ENCODE data around the gene FAP. TPM values are rescaled to one million over a fixed set of nuclear protein-coding genes. Genes with fewer than 3 reads are reported as not detected.

The FAP gene, protein sequence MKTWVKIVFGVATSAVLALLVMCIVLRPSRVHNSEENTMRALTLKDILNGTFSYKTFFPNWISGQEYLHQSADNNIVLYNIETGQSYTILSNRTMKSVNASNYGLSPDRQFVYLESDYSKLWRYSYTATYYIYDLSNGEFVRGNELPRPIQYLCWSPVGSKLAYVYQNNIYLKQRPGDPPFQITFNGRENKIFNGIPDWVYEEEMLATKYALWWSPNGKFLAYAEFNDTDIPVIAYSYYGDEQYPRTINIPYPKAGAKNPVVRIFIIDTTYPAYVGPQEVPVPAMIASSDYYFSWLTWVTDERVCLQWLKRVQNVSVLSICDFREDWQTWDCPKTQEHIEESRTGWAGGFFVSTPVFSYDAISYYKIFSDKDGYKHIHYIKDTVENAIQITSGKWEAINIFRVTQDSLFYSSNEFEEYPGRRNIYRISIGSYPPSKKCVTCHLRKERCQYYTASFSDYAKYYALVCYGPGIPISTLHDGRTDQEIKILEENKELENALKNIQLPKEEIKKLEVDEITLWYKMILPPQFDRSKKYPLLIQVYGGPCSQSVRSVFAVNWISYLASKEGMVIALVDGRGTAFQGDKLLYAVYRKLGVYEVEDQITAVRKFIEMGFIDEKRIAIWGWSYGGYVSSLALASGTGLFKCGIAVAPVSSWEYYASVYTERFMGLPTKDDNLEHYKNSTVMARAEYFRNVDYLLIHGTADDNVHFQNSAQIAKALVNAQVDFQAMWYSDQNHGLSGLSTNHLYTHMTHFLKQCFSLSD
- polyA plus RNA-seq (2012; ENCODE audit: missing spikeins): not detected

DNA sequence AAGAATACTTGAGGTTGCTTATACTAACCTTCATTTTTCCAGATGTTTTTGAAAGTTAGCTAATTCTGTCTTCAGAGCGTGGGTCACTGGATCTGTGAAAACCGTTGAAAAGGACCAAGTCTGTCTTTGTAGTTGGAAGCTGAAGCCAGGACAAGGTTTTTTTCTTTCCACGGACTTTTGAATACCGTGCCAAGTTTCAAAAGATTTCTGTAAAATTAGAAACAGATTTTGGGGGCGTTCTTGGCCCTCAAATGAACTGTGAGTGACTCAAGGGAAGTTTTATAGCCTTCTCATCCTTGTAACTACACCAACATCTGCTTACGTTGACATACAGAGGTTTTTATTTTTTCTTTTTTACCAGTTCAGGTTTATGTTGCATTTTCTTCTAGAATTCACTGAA lies at the start of gene FAP:
Gene FAP, minus strand, starts transcription at position 152 of the 400 bp plus-strand sequence. Its CDS starts 118 bp downstream, at position 34.
- TF ChIP-seq TAF1 (IDR thresholded peaks at IDR 0.05; ENCODE audit: borderline replicate concordance, low read depth, low read length): no peak
- TF ChIP-seq POLR2AphosphoS5 (IDR thresholded peaks at IDR 0.05; ENCODE audit: low read depth, low read length): no peak
- no peak for TF ChIP-seq POLR2A (IDR thresholded peaks at IDR 0.05; ENCODE audit: low read depth, low read length)
- DNase-seq (ENCODE audit: insufficient read length) (no peak), FAIRE-seq (no peak)

DNA sequence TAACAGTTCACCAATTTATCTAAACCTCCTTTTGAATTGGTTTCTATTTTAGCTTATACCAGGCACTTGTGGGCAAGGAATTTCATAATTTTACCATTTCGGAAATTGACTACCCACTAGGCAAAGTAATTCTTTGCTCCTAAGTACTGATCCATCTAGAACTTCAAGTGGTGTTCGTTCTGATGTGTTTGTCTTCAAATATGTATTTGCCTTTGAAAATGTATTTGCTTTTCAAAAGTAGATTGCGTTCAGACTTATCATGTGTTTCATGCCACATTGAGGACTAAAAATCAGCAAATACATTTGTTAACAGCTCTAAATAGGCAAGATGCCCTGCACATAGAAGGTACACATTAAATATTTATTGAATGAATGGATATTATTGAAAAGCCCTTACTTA lies 48.5 kb upstream of the FAP start:
- DNase-seq (ENCODE audit: insufficient read length) (no peak), FAIRE-seq (no peak)
- TF ChIP-seq POLR2A (IDR thresholded peaks at IDR 0.05; ENCODE audit: low read depth, low read length) (no peak), POLR2AphosphoS5 (IDR thresholded peaks at IDR 0.05; ENCODE audit: low read depth, low read length) (no peak), TAF1 (IDR thresholded peaks at IDR 0.05; ENCODE audit: borderline replicate concordance, low read depth, low read length) (no peak)

DNA sequence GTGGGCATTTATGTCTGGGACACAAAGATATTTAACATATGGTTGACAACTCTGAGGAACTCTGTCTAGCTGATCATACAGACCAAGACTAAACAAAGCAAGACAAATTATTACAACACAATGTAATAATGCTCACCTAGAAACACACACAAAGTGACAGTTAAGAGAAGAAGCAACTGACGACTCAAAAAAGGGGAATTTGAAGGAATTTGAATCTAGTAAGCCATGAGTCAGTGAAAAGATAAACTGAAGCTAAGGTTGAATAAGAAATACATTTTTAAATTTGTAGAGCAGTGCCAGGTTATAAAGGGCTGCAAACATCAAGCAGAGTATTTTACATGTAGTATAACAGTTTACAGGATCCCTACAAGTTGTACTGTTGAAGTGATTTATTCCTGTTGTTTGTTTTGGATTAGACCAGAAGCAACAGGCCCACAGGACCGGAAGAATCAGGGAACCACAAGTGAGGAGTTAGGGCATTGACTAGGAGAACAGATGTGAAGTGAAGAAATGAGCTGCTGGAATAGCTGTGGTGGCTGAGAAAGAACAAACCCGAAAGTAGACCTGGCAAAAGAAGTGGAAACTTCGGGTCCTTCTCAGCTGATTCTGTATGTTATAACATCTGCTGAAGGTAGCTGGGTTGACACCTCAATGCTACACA lies 39.6 kb upstream of the FAP start:
- TF ChIP-seq POLR2AphosphoS5 (IDR thresholded peaks at IDR 0.05; ENCODE audit: low read depth, low read length): no peak
- TF ChIP-seq TAF1 (IDR thresholded peaks at IDR 0.05; ENCODE audit: borderline replicate concordance, low read depth, low read length): no peak
- TF ChIP-seq POLR2A (IDR thresholded peaks at IDR 0.05; ENCODE audit: low read depth, low read length): no peak
- FAIRE-seq: no peak
- no peak for DNase-seq (ENCODE audit: insufficient read length)

DNA sequence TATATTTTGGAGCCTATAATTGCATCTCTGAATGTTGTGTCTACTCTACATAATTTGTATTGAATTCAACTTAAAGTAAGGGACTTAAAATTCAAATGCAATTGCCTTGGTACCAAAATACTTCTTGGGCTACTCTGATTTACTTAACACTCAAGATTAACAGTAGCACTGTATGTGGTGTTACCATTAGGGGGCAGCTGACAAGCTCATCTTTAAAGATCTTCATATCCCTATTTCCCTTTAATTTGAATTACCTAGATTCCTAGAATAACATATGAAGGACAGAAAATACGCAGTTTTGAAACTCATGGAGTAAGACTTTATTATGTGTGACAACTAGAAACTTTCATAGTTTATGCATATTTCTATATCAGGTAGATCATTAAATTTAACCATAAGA lies 37.4 kb upstream of the FAP start:
- FAIRE-seq: peak; percentile 27
- TF ChIP-seq POLR2A (IDR thresholded peaks at IDR 0.05; ENCODE audit: low read depth, low read length): no peak

DNA sequence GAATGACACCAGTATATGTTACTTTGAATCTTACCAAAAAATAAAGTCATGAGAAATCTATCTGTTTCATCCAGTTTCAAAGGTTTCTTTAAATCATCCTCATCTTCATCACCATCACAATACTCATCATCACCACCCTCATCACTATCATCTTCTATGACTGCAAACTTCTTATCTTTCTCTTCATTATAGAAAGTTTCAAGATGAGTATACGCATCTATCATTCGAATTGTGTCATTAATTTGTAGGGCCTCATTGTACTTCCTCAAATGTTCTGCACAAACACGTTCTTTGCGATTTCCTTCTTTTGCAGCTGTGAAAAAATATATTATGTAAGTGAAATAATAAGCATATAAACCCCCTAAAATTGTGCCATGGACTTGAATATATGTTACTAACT lies 34.1 kb upstream of the FAP start:
- TF ChIP-seq POLR2A (IDR thresholded peaks at IDR 0.05; ENCODE audit: low read depth, low read length): no peak
- no peak for FAIRE-seq
- DNase-seq (ENCODE audit: insufficient read length): no peak

More for the DNA sequence above, 37.4 kb upstream of the FAP start:
- DNase-seq (ENCODE audit: insufficient read length): no peak

DNA sequence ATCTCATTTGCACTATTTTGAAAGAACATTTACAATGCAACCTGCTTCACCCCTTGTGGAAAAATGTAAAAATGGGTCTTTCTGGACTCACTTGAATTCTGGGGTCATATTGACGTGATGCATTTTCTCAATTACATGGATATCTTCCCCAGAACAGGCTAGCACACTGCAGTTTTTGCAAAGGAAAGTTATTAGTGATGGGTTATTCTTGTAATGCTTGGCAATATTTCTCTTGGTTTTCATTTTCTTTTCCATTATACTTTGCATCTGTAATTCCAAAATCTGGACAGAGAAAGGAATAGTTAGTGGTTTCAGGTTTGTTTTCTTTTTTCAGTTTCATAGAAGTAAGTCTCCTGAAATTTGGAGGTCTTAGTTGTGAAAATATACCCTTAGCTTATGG lies 24.8 kb upstream of the FAP start:
- FAIRE-seq (no peak), DNase-seq (ENCODE audit: insufficient read length) (no peak)
- TF ChIP-seq POLR2AphosphoS5 (IDR thresholded peaks at IDR 0.05; ENCODE audit: low read depth, low read length): no peak
- TF ChIP-seq POLR2A (IDR thresholded peaks at IDR 0.05; ENCODE audit: low read depth, low read length): no peak
- TF ChIP-seq TAF1 (IDR thresholded peaks at IDR 0.05; ENCODE audit: borderline replicate concordance, low read depth, low read length): no peak

DNA sequence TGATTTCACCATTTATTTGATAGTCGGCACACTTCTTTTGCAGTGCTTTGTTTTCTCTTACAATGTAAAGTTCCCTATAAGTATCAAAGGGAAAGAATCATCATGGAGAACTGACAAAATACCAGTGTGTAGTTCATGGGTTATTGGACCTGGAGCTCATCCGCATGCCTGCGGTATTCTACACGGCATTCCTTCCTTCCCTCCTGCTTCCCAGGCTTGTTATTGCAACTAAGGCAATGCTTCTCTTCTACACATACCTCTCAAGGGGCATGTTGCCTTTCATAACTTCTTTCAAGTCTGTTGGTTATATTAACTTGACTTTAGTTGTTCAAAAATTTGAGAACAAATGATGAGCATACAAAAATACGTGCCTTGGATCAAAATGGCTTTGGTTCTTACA lies 24.3 kb upstream of the FAP start:
- no peak for TF ChIP-seq TAF1 (IDR thresholded peaks at IDR 0.05; ENCODE audit: borderline replicate concordance, low read depth, low read length)
- TF ChIP-seq POLR2AphosphoS5 (IDR thresholded peaks at IDR 0.05; ENCODE audit: low read depth, low read length): no peak
- TF ChIP-seq POLR2A (IDR thresholded peaks at IDR 0.05; ENCODE audit: low read depth, low read length): no peak
- no peak for FAIRE-seq
- DNase-seq (ENCODE audit: insufficient read length): no peak

DNA sequence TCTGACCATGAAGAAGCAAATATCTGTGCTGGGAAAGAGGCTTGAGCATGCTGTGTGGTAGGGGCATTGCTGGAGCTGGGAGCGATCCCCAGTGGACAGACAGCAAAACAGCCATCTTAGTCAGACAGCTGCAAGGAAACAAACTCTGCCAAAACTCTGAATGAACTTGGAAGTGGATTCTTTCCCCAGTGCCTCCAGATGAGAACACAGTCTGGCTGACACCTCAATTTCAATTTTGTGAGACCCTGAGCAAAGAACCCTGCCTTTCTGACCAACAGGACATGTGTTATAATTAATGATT lies 23.2 kb upstream of the FAP start:
- DNase-seq (ENCODE audit: insufficient read length) (no peak), FAIRE-seq (no peak)
- TF ChIP-seq TAF1 (IDR thresholded peaks at IDR 0.05; ENCODE audit: borderline replicate concordance, low read depth, low read length) (no peak), POLR2A (IDR thresholded peaks at IDR 0.05; ENCODE audit: low read depth, low read length) (no peak), POLR2AphosphoS5 (IDR thresholded peaks at IDR 0.05; ENCODE audit: low read depth, low read length) (no peak)

DNA sequence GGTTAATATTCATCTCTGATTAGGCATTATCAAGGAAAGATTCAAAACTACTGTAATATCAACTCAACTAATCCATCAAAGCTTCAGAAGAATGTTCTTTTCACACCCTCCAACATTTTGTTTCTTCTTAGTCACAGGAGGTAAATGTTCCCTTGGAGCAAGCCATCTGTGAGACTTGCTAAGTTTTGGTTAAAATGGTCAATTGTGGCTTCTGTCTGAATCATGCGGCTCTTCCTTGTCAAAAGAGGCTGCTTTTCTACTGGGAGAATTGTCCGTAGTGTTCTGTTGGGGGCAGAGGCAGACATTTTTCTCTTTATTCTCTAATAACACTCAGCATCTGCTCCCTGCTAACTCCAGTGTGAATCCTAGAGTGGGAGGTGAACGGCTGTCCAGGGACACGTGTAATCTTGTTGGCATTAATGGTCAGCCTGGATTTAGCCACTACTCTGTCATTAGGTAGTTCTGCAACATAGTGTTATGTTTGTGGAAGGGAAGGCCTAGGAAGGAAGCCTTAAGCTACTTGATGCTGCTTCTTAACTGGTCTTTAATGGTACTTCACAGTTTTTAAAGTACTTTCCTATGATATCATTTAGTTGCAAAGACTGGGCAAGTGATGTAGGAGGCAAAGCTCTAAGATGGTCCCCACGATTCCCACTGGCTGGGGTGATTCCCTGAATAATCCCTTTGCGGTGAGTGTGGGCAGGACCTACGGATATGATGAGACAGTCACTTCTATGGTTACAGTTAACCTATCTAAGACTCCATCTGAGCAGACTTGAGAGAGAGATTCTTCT lies 22.6 kb upstream of the FAP start:
- DNase-seq (ENCODE audit: insufficient read length): no peak
- no peak for TF ChIP-seq TAF1 (IDR thresholded peaks at IDR 0.05; ENCODE audit: borderline replicate concordance, low read depth, low read length)
- no peak for TF ChIP-seq POLR2AphosphoS5 (IDR thresholded peaks at IDR 0.05; ENCODE audit: low read depth, low read length)
- no peak for TF ChIP-seq POLR2A (IDR thresholded peaks at IDR 0.05; ENCODE audit: low read depth, low read length)
- FAIRE-seq: no peak

DNA sequence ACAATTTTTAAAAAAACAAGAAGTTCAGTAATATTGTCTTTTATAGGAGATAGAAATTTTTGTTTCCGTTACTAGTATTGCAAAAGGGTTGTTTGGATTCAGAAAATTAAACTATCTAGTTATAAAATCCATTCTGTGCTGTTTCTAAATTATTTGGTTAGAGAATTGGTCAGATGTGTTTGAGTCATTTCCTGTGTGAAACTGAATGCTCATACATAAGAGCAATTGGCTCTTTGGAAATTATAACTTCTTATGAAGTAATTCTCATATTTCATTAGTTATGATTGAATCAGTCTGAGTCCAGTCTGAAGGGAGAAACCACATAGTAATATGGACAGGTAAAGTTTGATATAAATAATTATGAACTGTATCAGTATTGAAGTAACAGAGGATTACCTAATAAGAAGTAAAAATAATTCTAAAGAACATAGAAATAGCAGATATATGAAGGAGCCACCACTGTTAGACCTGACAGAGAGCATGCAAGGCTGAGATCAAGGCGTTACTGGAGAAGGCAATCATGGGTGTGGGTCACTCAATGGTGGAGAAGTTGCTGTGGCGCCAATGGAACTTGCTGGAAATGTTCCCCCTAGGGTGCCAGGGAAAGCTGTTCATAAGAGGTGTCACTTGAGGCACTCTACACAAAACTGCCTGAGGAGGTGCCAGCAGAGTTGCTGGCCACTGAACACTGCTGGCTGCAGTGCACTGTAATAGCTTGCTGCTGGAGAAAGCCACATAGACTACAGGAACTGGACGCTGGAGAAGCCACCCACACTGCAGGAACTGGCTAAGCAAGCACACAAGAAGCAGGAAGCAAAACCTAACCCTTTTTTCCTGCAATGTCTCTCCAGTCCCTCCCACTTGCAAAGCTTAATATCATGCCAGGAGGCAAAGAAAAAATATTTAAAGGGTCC lies 18.0 kb upstream of the FAP start:
- DNase-seq (ENCODE audit: insufficient read length): no peak
- TF ChIP-seq TAF1 (IDR thresholded peaks at IDR 0.05; ENCODE audit: borderline replicate concordance, low read depth, low read length): no peak
- TF ChIP-seq POLR2A (IDR thresholded peaks at IDR 0.05; ENCODE audit: low read depth, low read length): no peak
- TF ChIP-seq POLR2AphosphoS5 (IDR thresholded peaks at IDR 0.05; ENCODE audit: low read depth, low read length): no peak
- FAIRE-seq: no peak

Measured in GM12892 (cell line).